ENCODE results near the gene PCDHGA3.
"Not testable (repeated sequence)": the region's sequence is repeated elsewhere in the genome, so short reads cannot be mapped to it uniquely, and the experiment has no call there.

PCDHGA3 gene

GRCh38 chr5:141343242-141343952 lies at the start of gene PCDHGA3:
TSS of gene PCDHGA3 (plus strand) at chr5:141343829. CDS start at chr5:141344034, 205 bp downstream.
- DNase-seq = no peak

- DNase-seq = no peak
These were observed 45.3 kb upstream of the PCDHGA3 start for GRCh38 chr5:141298376-141298775.

- no peak for DNase-seq
These were observed 39.9 kb upstream of the PCDHGA3 start, which contains the start of gene SLC25A2 for GRCh38 chr5:141303756-141304155. TSS of gene SLC25A2 (minus strand) at chr5:141304049. CDS start at chr5:141303865, 184 bp downstream.

GRCh38 chr5:141306630-141307029 lies 37.0 kb upstream of the PCDHGA3 start:
- DNase-seq = no peak

DNA sequence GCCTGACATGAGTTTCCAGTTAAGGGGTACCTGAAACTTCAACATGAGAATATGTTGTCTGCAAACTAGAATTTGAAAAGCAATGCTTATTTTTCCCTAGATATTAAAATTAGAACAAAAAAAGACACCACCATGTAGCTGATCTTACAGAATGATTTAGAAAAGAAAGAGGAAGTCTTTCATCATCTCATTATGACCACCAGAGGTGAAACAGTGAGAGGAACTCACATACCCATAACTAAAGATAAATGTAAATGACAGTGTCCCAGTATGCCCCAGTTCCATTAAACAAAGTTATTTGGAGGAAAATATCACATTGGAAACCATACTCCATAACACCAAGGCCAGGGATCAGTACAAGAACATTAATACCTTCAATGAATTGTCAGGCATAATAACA lies 29.9 kb upstream of the PCDHGA3 start:
- DNase-seq = no peak

- not testable (repeated sequence) for DNase-seq
These were observed 26.7 kb upstream of the PCDHGA3 start for GRCh38 chr5:141316963-141317362.

DNA sequence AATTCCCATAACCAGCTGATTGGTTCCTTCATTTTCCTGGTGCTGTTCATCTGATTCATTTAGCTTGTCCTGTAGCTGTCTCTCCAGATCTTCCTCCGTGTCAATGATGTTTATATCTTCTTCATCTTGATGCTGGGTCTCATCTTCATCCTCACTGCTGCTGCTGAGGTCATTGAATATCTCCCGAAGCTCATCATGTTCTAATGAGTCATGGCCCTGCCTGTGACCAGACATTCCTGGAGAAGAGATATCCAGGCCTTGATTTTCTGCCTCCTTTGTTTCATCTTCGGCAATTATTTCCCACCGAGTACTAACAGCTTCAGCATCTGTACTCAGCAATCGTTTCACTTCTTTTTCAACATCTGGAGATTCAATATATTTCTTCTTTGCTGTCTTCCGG lies 24.4 kb upstream of the PCDHGA3 start:
- DNase-seq = no peak

DNA sequence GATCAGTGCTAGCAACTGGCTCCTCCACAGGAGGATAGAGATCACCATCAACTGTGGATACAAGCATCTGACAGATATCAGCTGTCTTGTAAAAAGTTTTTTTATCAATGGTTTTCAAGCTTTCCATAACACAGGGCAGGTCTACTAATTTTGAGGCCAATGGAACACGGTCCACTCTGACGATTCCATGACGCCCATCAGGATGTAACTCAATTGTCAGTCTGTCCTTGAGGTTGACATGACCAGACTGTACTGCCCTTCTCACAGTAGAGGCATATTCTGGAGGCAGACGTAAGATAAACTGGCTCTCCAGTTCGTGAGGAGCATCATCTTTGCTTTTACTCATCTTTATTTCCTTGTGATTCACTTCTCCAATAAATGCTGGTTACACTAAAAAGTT lies 23.9 kb upstream of the PCDHGA3 start:
- no peak for DNase-seq

DNA sequence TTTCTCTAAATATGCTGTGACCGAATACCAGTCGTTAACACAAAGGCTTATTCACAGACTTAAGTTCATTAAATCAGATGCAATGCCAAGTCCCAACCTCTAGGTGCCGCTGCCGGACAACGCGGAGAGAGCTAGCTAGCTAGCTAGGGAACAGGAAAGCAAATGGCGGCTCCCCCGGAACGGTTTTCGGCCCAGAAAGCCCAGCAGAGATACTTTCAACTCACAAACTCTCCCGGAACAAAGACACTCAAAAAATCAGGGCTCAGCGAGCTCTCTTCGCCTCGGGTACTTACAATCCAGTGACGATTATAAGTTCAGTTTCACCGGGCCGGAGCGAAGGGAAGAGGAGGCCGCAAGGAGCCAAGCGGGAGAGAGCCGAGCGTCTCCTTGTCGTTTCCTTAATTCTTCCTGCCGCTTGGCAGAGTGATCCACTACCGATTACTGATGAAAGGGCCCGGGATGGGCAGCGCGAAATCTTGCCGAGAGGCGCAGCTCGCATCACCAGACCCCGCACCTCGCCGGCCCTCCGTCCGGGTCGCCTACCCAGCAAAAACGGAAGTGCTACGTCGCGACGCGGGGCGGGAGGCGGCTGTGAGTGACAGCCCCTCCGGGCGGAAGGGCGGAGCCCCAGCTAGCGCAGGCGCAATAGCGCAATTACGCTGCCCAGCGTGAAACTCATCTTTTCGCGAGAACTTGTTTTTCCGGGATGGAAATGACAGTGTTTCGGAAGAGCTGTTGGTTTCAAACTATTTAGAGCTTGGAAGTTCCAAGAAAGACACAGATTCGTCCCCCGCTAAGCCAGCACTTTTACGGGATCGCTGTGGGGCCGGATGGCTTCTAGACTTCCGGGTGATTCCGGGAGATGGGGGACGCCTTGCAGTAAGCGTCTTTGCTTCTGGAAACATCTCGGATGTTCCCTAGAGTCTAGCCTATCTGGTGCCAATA lies 23.1 kb upstream of the PCDHGA3 start, which contains the start of gene TAF7:
Gene TAF7 (minus strand): TSS at position 560 of the 945 bp plus-strand sequence. CDS start 740 bp downstream, outside the sequence.
- peak; percentile 92 to 94 for DNase-seq

DNA sequence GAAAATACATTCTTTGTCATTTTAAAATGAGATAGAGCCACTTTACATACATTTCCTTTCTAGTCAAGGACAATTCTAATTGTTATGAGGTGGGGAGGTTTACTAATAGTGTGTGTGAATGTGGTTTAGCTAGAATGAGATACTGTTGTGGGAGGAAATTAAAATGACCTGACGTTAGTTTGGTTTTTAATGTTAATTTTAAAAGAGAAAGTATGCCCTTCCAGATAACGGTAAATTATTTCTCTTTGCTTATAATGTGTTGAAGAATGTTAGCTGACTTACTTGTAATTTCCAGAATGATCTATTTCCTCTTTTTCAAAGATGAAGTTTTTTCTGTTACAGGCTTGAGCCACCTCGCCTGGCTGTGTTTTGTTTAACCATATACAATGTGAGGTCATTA lies 21.4 kb upstream of the PCDHGA3 start:
- DNase-seq = no peak

DNA sequence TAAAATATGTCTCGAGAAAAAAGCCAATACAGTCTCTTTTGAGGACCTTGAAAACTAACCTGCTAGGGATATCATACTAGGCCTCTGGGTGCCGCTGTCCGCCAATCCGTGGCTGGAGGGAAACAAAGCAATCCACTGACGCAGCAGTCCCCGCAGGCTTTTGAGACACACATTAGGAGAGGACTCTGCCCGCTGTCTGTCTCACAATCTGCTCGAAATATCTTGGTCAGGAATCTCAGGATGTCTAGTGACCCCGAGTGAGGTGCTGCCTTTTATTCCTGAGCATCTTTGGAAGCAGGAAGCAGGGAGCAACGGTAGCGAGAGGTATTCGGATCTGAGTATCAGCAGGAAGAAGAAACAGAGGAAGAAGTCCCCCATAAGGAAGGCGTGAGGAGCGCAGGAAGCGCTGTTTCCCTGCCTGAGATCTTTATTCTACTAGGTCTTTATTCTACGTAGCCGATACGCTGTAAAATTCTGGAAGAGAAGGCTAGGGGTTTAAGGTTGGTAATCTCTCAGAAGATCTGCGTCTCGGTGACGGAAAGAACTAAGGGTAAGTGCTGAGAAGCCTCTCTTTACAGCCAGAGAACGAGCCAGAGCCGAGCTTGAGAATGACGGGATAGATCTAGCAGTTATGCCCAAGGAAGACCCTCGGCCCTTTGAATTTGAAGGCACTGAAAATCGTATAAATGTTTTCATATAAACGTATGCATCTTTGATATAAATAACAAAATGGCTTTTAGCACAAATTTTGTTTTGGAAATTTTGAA lies 17.4 kb upstream of the PCDHGA3 start:
- DNase-seq = peak; percentile 67 to 70

- no peak for DNase-seq
These were observed 15.4 kb upstream of the PCDHGA3 start for GRCh38 chr5:141328231-141328630.

- peak in 1 of 2 donors; percentile 20 for DNase-seq
These were observed 13.1 kb upstream of the PCDHGA3 start, which contains the start of gene PCDHGA1 for GRCh38 chr5:141330299-141331080. TSS of gene PCDHGA1 (plus strand) at chr5:141330514.

GRCh38 chr5:141332571-141332970 lies 11.1 kb upstream of the PCDHGA3 start:
- not testable (repeated sequence) for DNase-seq

- no peak for DNase-seq
These were observed 4.9 kb upstream of the PCDHGA3 start, which contains the start of gene PCDHGA2 for GRCh38 chr5:141338538-141339306. TSS of gene PCDHGA2 (plus strand) at chr5:141338760.

DNA sequence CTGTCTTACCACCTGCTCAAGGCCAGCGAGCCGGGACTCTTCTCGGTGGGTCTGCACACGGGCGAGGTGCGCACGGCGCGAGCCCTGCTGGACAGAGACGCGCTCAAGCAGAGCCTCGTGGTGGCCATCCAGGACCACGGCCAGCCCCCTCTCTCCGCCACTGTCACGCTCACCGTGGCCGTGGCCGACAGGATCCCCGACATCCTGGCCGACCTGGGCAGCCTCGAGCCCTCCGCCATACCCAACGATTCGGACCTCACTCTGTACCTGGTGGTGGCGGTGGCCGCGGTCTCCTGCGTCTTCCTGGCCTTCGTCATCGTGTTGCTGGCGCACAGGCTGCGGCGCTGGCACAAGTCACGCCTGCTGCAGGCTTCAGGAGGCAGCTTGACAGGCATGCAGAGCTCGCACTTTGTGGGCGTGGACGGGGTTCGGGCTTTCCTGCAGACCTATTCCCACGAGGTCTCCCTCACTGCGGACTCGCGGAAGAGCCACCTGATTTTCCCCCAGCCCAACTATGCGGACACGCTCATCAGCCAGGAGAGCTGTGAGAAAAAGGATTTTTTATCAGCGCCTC lies 2.8 kb upstream of the PCDHGA3 start:
- not testable (repeated sequence) for DNase-seq

- DNase-seq = no peak
These were observed 856 bp upstream of the PCDHGA3 start for GRCh38 chr5:141342773-141343172.

GRCh38 chr5:141343953-141344463 lies 379 bp downstream of the PCDHGA3 start:
- no peak for DNase-seq

GRCh38 chr5:141345327-141345726 lies 1.7 kb downstream of the PCDHGA3 start:
- DNase-seq = no peak

DNA sequence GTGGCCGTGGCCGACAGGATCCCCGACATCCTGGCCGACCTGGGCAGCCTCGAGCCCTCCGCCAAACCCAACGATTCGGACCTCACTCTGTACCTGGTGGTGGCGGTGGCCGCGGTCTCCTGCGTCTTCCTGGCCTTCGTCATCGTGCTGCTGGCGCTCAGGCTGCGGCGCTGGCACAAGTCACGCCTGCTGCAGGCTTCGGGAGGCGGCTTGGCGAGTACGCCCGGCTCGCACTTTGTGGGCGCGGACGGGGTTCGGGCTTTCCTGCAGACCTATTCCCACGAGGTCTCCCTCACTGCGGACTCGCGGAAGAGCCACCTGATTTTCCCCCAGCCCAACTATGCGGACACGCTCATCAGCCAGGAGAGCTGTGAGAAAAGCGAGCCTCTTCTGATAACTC lies 2.4 kb downstream of the PCDHGA3 start:
- not testable (repeated sequence) for DNase-seq
